ENCODE data around the gene TRIM28.
"Not testable (repeated sequence)": the region's sequence is repeated elsewhere in the genome, so short reads cannot be mapped to it uniquely, and the experiment has no call there.

The TRIM28 gene

DNA sequence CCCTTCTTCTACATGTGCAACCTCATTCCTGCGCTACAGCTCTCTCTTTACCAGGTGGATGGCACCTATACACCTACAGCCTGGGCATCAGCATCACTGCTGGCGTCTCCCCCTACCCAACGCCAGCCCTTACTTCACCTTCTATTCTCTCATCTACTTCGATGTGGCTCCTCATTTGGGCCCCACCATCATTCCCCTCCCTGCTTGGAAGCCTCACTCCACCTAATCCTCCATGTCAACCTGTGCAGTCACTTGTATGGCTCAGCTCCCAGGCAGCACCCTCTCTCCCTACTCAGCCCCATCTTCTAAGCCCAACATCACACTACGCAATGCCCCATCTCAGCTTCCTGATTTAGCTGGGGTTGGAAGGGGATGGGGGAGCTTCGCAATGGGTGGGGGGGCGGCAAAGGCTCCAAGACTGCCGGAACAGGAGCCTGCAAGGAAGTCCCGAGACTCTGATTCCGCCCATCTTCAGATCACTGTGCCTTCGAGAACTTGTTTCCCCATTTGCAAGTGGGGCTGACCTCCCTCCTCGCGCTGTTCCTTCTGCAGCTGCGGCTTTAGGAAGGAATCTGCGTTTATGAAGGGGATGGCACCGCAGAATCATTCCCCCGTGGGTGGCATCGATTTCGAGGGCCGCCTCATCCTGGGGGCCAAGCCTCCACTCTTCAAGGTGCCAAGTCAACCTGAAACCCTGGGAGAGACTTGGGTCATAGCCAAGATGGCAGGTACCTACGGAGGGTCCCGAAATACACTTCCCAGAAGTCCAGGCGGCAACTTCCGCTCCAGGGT is 28.4 kb downstream of the TRIM28 start:
- DNase-seq (ENCODE audit: low read depth): no peak
- peak overlapping the region; percentile 91 for H3K4me3 ChIP-seq (ENCODE audit: low read depth, low read length)
- TF ChIP-seq, protein P1, sequence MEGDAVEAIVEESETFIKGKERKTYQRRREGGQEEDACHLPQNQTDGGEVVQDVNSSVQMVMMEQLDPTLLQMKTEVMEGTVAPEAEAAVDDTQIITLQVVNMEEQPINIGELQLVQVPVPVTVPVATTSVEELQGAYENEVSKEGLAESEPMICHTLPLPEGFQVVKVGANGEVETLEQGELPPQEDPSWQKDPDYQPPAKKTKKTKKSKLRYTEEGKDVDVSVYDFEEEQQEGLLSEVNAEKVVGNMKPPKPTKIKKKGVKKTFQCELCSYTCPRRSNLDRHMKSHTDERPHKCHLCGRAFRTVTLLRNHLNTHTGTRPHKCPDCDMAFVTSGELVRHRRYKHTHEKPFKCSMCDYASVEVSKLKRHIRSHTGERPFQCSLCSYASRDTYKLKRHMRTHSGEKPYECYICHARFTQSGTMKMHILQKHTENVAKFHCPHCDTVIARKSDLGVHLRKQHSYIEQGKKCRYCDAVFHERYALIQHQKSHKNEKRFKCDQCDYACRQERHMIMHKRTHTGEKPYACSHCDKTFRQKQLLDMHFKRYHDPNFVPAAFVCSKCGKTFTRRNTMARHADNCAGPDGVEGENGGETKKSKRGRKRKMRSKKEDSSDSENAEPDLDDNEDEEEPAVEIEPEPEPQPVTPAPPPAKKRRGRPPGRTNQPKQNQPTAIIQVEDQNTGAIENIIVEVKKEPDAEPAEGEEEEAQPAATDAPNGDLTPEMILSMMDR (conservative IDR thresholded peaks at IDR 0.05; ENCODE audit: low read depth, low read length): no peak

DNA sequence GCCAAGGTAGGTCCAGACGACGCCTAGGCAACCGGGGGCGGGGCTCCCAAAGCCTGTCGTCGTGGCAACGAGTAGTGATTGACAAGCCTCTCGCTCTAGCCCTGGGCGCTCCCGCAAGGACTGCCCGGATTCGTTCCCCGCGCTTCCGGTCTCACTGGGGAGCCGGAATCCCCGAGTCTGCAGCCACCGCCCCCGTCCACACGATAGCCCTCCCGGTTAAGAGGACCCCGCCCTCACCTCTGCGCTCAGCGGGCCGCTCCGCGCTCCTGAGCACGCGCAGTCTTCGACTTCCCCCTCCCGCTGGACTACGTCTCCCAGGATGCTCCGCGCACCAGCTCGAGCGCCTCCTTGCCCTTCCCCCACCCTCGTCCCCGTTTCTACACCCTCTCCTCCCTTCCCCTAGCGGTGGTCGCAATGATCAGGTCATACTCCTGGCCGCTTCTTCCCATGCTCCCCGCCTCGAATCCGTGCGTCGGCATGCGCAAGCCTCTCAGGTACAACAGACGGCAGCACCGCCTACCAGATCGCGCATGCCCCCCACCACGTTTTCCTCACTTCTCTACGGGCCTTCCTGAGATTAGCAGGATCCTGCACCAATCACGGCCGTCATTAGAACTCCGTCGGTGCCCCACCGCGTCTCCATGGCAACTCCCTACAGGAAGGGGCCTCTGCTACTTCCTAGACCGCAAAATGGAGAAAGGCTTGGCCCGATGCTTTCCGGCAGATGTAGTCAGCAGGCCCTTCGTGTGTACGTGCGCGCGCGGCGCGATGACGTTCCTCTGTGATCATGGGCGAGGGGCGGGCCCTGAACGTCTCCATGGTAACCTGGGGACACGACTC is 29.2 kb downstream of the TRIM28 start, which contains the start of gene MZF1:
TSS of gene MZF1 (minus strand) at position 518 of the 840 bp plus-strand sequence. CDS start 1,946 bp downstream, outside the sequence.
- DNase-seq (ENCODE audit: low read depth): peak; percentile 100
- TF ChIP-seq, protein P1 (conservative IDR thresholded peaks at IDR 0.05; ENCODE audit: low read depth, low read length): peak; percentile 19
- peak within 1 kb of the TSS; percentile 91 for H3K4me3 ChIP-seq (ENCODE audit: low read depth, low read length)

DNA sequence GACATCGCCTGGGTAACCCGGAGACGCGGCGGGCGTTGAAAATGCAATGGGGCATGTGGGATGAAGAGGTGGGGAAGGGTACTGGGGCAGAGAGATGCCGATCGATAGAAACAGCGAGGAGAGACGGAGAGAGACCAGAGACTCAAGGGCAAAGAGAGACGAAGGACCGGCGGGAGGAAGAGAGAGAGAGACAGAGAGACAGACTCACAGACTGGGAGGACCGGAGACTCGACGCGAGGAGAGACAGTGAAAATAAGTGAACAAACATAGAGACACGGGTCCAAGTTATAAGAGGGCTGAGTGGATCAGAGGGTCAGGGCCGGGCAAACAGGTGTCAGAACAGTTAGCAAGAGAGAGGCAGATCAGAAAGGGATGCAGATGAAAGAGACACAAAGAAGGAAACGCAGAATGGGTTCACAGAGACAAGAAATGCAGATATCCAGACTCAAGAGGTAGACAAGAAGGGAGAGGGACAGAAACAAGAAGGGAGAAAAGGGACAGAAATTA is 29.8 kb downstream of the TRIM28 start:
- DNase-seq (ENCODE audit: low read depth): no peak
- peak overlapping the region; percentile 91 for H3K4me3 ChIP-seq (ENCODE audit: low read depth, low read length)
- TF ChIP-seq, protein P1 (conservative IDR thresholded peaks at IDR 0.05; ENCODE audit: low read depth, low read length): no peak

DNA sequence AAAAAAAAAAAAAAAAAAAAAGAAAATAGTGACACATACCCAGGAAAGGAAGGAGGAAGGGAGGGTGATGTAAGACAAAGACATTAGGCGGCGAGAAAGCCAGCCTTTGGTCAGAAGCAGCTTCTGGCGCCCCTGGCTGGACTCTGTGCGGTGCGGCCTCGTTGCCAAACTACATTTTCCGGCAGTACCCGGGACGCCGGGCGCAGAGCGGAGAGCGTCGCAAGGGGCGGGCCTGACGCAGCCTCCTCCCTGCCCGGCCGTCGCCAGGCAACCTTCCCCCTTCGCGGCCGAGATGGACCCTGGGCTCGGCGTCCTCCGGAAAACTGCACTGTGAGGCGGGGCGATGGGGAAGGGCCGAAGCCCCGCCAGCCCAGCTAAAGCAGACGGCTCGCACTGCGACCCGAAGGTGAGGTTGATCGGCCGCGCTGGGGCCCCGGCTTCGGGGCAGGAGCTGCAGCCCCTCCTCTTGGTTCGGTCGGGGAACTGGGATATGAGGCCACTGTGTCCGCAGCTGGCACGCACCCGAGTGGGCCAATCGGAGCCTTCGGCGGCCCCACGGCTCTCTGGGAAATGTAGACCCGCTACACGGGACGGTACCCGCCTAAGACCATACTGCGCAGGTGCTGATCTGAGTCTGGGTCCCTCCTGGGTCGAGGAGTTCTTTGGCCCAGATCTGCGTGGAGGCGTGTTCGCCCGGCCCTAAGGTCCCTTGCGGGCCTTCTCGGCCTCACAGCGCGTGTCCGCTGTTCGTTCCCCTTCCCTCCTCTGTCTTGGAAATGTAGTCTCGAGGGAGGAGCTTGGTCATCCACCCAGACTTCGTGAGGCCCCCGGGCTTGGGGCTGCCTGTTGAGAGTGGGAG is 31.5 kb downstream of the TRIM28 start:
- peak; percentile 94 for DNase-seq (ENCODE audit: low read depth)
- peak overlapping the region; percentile 91 for H3K4me3 ChIP-seq (ENCODE audit: low read depth, low read length)
- TF ChIP-seq, protein P1 (conservative IDR thresholded peaks at IDR 0.05; ENCODE audit: low read depth, low read length): peak; percentile 28

DNA sequence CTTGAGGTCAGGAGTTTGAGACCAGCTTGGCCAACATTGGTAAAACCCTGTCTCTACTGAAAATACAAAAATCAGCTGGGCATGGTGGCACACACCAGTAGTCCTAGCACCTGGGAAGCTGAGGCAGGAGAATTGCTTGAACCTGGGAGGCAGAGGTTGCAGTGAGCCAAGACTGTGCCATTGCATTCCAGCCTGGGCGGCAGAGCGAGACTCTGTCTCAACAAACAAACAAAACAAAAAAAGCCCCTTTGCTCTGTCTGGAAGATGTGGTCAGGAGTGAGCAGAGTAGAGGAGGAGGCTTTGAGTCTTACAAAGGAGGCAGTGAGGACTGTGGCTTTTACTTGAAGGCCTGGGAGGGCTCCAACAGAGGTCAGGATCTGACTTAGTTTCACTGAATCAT is 33.7 kb downstream of the TRIM28 start:
- H3K4me3 ChIP-seq (ENCODE audit: low read depth, low read length); DNase-seq (ENCODE audit: low read depth): not testable (repeated sequence)

DNA sequence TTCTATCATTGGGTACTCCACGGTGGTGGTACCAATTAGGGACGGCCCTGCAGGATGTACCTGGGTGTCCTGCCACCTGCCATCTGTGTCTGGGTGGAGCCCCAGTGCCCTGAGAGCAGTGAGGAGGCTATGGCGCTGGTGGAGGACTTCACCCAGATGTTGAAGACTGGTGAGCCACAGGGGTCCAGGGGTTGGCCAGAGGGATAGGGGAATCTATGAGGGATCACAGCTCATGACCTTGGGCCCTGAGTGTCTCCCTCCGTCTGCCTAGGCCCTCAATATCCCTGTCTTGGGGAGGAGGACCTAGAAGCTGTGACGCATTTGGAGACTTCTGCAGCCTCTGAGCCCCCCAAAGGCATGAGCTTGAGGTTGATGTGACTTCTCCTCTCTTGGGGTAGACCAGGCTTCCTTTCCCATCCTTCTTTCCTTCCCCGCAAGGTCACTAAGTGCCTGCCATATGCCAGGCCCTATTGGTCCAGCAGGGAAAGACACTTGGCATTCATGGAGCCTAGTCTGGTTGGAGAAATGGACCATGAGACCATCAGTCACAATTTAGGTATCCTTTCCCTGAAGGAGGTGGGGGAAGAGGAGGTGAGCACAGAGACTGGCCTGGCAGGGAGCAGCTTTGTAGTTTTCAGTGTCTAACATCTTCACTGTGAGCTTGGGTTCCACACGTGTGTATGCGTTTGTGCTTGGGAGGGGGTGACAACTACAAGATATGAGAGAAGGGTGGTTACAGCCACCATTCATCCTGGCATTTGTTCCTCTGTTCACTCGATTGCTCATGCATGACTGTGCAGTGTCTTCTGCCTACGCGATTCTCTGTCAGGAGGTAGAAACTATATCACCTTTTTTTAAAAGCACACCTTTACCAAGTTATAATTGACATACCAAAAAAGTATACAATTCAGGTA is 34.4 kb downstream of the TRIM28 start:
- no peak for DNase-seq (ENCODE audit: low read depth)
- TF ChIP-seq, protein P1 (conservative IDR thresholded peaks at IDR 0.05; ENCODE audit: low read depth, low read length): no peak
- H3K4me3 ChIP-seq (ENCODE audit: low read depth, low read length): no peak overlapping the region

All from choroid plexus epithelial cell (primary cell).